Measurements from ENCODE around the gene NOXRED1. TPM values are rescaled to one million over a fixed set of nuclear protein-coding genes. Genes with fewer than 3 reads are reported as not detected.
A peak's percentile ranks its signal among the peaks of the same experiment; 100 is the strongest.

The NOXRED1 gene
- total and polyA plus RNA-seq, 10 of the 15 experiments (the other 5 are each of a cell fraction or from before 2014, with no cell fraction given), result 0.06 to 0.62 (median 0.14) TPM

DNA sequence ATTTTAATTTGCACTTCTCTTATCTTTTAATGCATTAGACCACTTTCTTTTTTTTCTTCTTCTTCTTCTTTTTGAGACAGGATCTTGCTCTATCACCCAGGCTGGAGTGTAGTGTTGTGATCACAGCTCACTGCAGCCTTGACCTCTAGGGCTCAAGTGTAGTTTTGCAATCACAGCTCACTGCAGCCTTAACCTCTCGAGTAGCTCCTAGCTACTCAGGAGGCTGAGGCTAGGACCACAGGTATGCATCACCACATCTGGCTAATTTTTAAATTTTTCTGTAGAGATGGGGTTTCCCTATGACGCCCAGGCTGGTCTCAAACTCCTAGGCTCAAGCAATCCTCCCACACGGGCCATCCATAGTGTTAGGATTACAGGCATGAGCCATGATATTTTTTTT is 59.2 kb downstream of the NOXRED1 start:
- WGBS (ENCODE audit: insufficient coverage, insufficient replicate concordance, low lambda C conversion rate, missing lambda C conversion rate), result 49% methylated on average over 3 of the region's 3 CpGs
- H3K79me2 ChIP-seq (ENCODE audit: control insufficient read depth, insufficient read depth, low read length), result peaks cover 18% of the 10 kb centered on the region

More for the DNA sequence above, 59.2 kb downstream of the NOXRED1 start:
- ChIA-PET POLR2A (interaction anchor here (0.6 to 1.0 kb wide), 2 partner anchors 11 to 43 kb away, joined by 3 read pairs; partner anchors contain the start of genes GSTZ1 and POMT2), RAD21 (ENCODE audit: unreplicated experiment) (interaction anchor here (0.8 to 1.0 kb wide), 3 partner anchors 9 to 48 kb away, joined by 3 to 5 read pairs (median 3); partner anchors contain the start of genes SAMD15 and TMED8), SMC1A (ENCODE audit: uncharacterized antibody, unreplicated experiment) (interaction anchor here (0.6 to 1.3 kb wide), 5 partner anchors 9 to 1607 kb away, joined by 3 to 4 read pairs (median 3); no protein-coding TSS in a partner anchor), CTCF (interaction anchor here (1.0 to 1.7 kb wide), 4 partner anchors 9 to 95 kb away, joined by 3 to 4 read pairs (median 3); no protein-coding TSS in a partner anchor)
- no peak overlapping the region for H2AFZ ChIP-seq (ENCODE audit: control insufficient read depth, low read depth, low read length)
- no peaks in the 10 kb centered on the region for H4K20me1 ChIP-seq (ENCODE audit: control insufficient read depth, insufficient read depth)
- peaks cover 6% of the 10 kb centered on the region for H3K4me1 ChIP-seq (ENCODE audit: control insufficient read depth, insufficient read depth, low read length)
- peaks cover 0 to 2% of the 10 kb centered on the region in 2 experiments; a peak in 2 of 4 replicates for H3K36me3 ChIP-seq (ENCODE audit: control insufficient read depth in 2 of 2, insufficient read depth in 2 of 2, low read length in 1 of 2)
- intact Hi-C loops (cut with micrococcal nuclease; ENCODE audit: unreplicated experiment) (no loop called here), in situ Hi-C loops (cut with MboI) (no loop called here)
- H3K9me3 ChIP-seq (replicated peaks; ENCODE audit: control insufficient read depth, insufficient read depth, low read length), result no peaks in the 10 kb centered on the region; the same call in 1 of the 3 replicates
- H3K4me2 ChIP-seq (ENCODE audit: control insufficient read depth, insufficient read depth), result no peak overlapping the region
- H3K9ac ChIP-seq (ENCODE audit: control insufficient read depth, insufficient read depth, low read length), result no peak overlapping the region
- peak; percentile 75 for ATAC-seq
- H3K4me3 ChIP-seq, result no peak overlapping the region
- H3K27me3 ChIP-seq (replicated peaks in 1 of 2; ENCODE audit: control insufficient read depth in 2 of 2, insufficient read depth in 2 of 2, low read length in 1 of 2), result no peaks in the 10 kb centered on the region
- TF ChIP-seq ESRRA (IDR thresholded peaks at IDR 0.05; ENCODE audit: low read length) (no peak), CBX5 (IDR thresholded peaks at IDR 0.05; ENCODE audit: low read depth) (no peak), POLR2A (IDR thresholded peaks at IDR 0.05; ENCODE audit: low read depth, low read length) (no peak), USF2 (IDR thresholded peaks at IDR 0.05; ENCODE audit: borderline replicate concordance, low read depth, low read length) (no peak), SIX5 (IDR thresholded peaks at IDR 0.05; ENCODE audit: low read depth, low read length, severe bottlenecking) (no peak), BACH1 (IDR thresholded peaks at IDR 0.05; ENCODE audit: borderline replicate concordance) (no peak), CREM (IDR thresholded peaks at IDR 0.05; ENCODE audit: low read depth) (no peak), TCF3 (IDR thresholded peaks at IDR 0.05; ENCODE audit: borderline replicate concordance, insufficient read depth, low read depth, low read length) (no peak), HDAC6 (IDR thresholded peaks at IDR 0.05; ENCODE audit: unreplicated experiment) (no peak), RUNX3 (IDR thresholded peaks at IDR 0.05; ENCODE audit: low read length) (no peak), RAD51 (IDR thresholded peaks at IDR 0.05) (no peak), BCL11A (IDR thresholded peaks at IDR 0.05; ENCODE audit: low read depth, low read length) (no peak), CBFB (IDR thresholded peaks at IDR 0.05; ENCODE audit: low read depth) (no peak), POU2F2 (IDR thresholded peaks at IDR 0.05; ENCODE audit: borderline replicate concordance, low read depth, low read length) (no peak), IRF5 (IDR thresholded peaks at IDR 0.05; ENCODE audit: borderline replicate concordance) (no peak), BMI1 (IDR thresholded peaks at IDR 0.05; ENCODE audit: borderline replicate concordance) (no peak), RBBP5 (conservative IDR thresholded peaks at IDR 0.05) (no peak), REST (IDR thresholded peaks at IDR 0.05; ENCODE audit: low read depth, low read length) (no peak), SMC3 (IDR thresholded peaks at IDR 0.05; ENCODE audit: borderline replicate concordance, low read length) (no peak), RCOR1 (conservative IDR thresholded peaks at IDR 0.05; ENCODE audit: low read depth, low read length) (no peak)
- DNase-seq (ENCODE audit: low read depth, low spot score), result no peak
- BruUV-seq (replicated peaks), result no TSS peak
- no peak for FAIRE-seq
- H3K27ac ChIP-seq (ENCODE audit: control insufficient read depth, insufficient read depth), result no peak overlapping the region

Data from GM12878 (cell line).